Measurements from ENCODE around the gene BID.

Gene BID

GRCh38 chr22:17724678-17725499, 49.4 kb downstream of the BID start:
- ATAC-seq = no peak
- TF ChIP-seq PATZ1 (CRISPR knock-in tag; IDR thresholded peaks at IDR 0.05; ENCODE audit: borderline replicate concordance) (no peak), BACH2 (CRISPR knock-in tag; IDR thresholded peaks at IDR 0.05; ENCODE audit: borderline replicate concordance) (no peak), RARB (CRISPR knock-in tag; IDR thresholded peaks at IDR 0.05) (no peak), ZFP3 (CRISPR knock-in tag; IDR thresholded peaks at IDR 0.05) (no peak), GLIS3 (CRISPR knock-in tag; IDR thresholded peaks at IDR 0.05) (no peak), ZFP30 (CRISPR knock-in tag; IDR thresholded peaks at IDR 0.05) (no peak), ESRRG (CRISPR knock-in tag; IDR thresholded peaks at IDR 0.05) (no peak), ISL1 (CRISPR knock-in tag; IDR thresholded peaks at IDR 0.05) (no peak), PPARA (CRISPR knock-in tag; IDR thresholded peaks at IDR 0.05; ENCODE audit: borderline replicate concordance) (no peak), CREB5 (CRISPR knock-in tag; IDR thresholded peaks at IDR 0.05; ENCODE audit: low read depth) (no peak), TOX (CRISPR knock-in tag; IDR thresholded peaks at IDR 0.05; ENCODE audit: borderline replicate concordance) (no peak), CSDC2 (CRISPR knock-in tag; IDR thresholded peaks at IDR 0.05) (no peak), ZNF565 (CRISPR knock-in tag; conservative IDR thresholded peaks at IDR 0.05; ENCODE audit: low read depth) (no peak), ZNF70 (CRISPR knock-in tag; IDR thresholded peaks at IDR 0.05) (no peak), ZNF8 (CRISPR knock-in tag; IDR thresholded peaks at IDR 0.05) (no peak), CSRNP3 (CRISPR knock-in tag; IDR thresholded peaks at IDR 0.05) (no peak), ZC3H10 (CRISPR knock-in tag; IDR thresholded peaks at IDR 0.05) (no peak), SNAI2 (CRISPR knock-in tag; IDR thresholded peaks at IDR 0.05) (no peak), POU6F1 (CRISPR knock-in tag; IDR thresholded peaks at IDR 0.05; ENCODE audit: borderline replicate concordance, low read depth) (no peak), ARNTL (CRISPR knock-in tag; IDR thresholded peaks at IDR 0.05; ENCODE audit: borderline replicate concordance, low read depth) (no peak)

GRCh38 chr22:17724241-17724640, 50.0 kb downstream of the BID start:
- TF ChIP-seq ZFP30 (CRISPR knock-in tag; IDR thresholded peaks at IDR 0.05) = no peak
- TF ChIP-seq OSR1 (CRISPR knock-in tag; IDR thresholded peaks at IDR 0.05) = no peak
- no peak for TF ChIP-seq ZC3H10 (CRISPR knock-in tag; IDR thresholded peaks at IDR 0.05)
- TF ChIP-seq ARNTL (CRISPR knock-in tag; IDR thresholded peaks at IDR 0.05; ENCODE audit: borderline replicate concordance, low read depth) = no peak
- no peak for TF ChIP-seq TCF4 (CRISPR knock-in tag; IDR thresholded peaks at IDR 0.05; ENCODE audit: borderline replicate concordance)
- no peak for ATAC-seq

- ATAC-seq = no peak
These were observed 54.4 kb downstream of the BID start for GRCh38 chr22:17719911-17720310.

More at GRCh38 chr22:17719911-17720310, 54.4 kb downstream of the BID start:
- no peak for TF ChIP-seq ARNTL (CRISPR knock-in tag; IDR thresholded peaks at IDR 0.05; ENCODE audit: borderline replicate concordance, low read depth)
- no peak for TF ChIP-seq PPARA (CRISPR knock-in tag; IDR thresholded peaks at IDR 0.05; ENCODE audit: borderline replicate concordance)
- TF ChIP-seq ISL1 (CRISPR knock-in tag; IDR thresholded peaks at IDR 0.05) = no peak
- no peak for TF ChIP-seq TCF4 (CRISPR knock-in tag; IDR thresholded peaks at IDR 0.05; ENCODE audit: borderline replicate concordance)
- TF ChIP-seq ZFP30 (CRISPR knock-in tag; IDR thresholded peaks at IDR 0.05) = no peak
- TF ChIP-seq TSHZ2 (CRISPR knock-in tag; IDR thresholded peaks at IDR 0.05) = no peak
- TF ChIP-seq ESRRG (CRISPR knock-in tag; IDR thresholded peaks at IDR 0.05) = no peak
- no peak for TF ChIP-seq CSDC2 (CRISPR knock-in tag; IDR thresholded peaks at IDR 0.05)
- no peak for TF ChIP-seq POU6F1 (CRISPR knock-in tag; IDR thresholded peaks at IDR 0.05; ENCODE audit: borderline replicate concordance, low read depth)
- no peak for TF ChIP-seq ZC3H10 (CRISPR knock-in tag; IDR thresholded peaks at IDR 0.05)
- TF ChIP-seq ZNF565 (CRISPR knock-in tag; conservative IDR thresholded peaks at IDR 0.05; ENCODE audit: low read depth) = no peak
- no peak for TF ChIP-seq CREB5 (CRISPR knock-in tag; IDR thresholded peaks at IDR 0.05; ENCODE audit: low read depth)
- TF ChIP-seq OSR1 (CRISPR knock-in tag; IDR thresholded peaks at IDR 0.05) = no peak
- TF ChIP-seq GLIS3 (CRISPR knock-in tag; IDR thresholded peaks at IDR 0.05) = no peak
- no peak for TF ChIP-seq ZNF8 (CRISPR knock-in tag; IDR thresholded peaks at IDR 0.05)
- no peak for TF ChIP-seq ZNF70 (CRISPR knock-in tag; IDR thresholded peaks at IDR 0.05)
- no peak for TF ChIP-seq BACH2 (CRISPR knock-in tag; IDR thresholded peaks at IDR 0.05; ENCODE audit: borderline replicate concordance)
- TF ChIP-seq RARB (CRISPR knock-in tag; IDR thresholded peaks at IDR 0.05) = no peak

Measured in SK-N-SH treated with all-trans-retinoic acid at 6 μM for 48 hours (cell line).